DMS53 treated with DMSO at 0.1 percent for 48 hours (cell line): ENCODE data around the gene MAPK8IP2.
A peak's percentile ranks its signal among the peaks of the same experiment; 100 is the strongest.

Experiments used
- DNase-seq: peaks from one replicate; lab custom pipeline; 2025; ENCODE audit not compliant: unreplicated experiment; lab: John Stamatoyannopoulos, UW

Gene MAPK8IP2

GRCh38 chr22:50575426-50575941, 25.1 kb upstream of the MAPK8IP2 start:
- DNase-seq, result no peak

- peak; percentile 2 for DNase-seq
Measured at GRCh38 chr22:50576070-50576469, 24.5 kb upstream of the MAPK8IP2 start.

GRCh38 chr22:50576806-50577696, 23.5 kb upstream of the MAPK8IP2 start:
- DNase-seq, result no peak

GRCh38 chr22:50577697-50577986, 23.0 kb upstream of the MAPK8IP2 start:
- no peak for DNase-seq

GRCh38 chr22:50577987-50578775, 22.4 kb upstream of the MAPK8IP2 start, which contains the start of gene CPT1B:
TSS of gene CPT1B (minus strand) at chr22:50578427. CDS start at chr22:50577915, 512 bp downstream.
- DNase-seq, result no peak

GRCh38 chr22:50578776-50579310, 21.8 kb upstream of the MAPK8IP2 start:
- DNase-seq, result no peak

- no peak for DNase-seq
Measured at GRCh38 chr22:50579752-50580151, 20.8 kb upstream of the MAPK8IP2 start.

- DNase-seq, result no peak
Measured at GRCh38 chr22:50581031-50581949, 19.3 kb upstream of the MAPK8IP2 start.

- peak; percentile 15 for DNase-seq
Measured at GRCh38 chr22:50581950-50582492, 18.6 kb upstream of the MAPK8IP2 start.

GRCh38 chr22:50582493-50583293, 17.9 kb upstream of the MAPK8IP2 start, which contains the start of gene CHKB:
TSS of gene CHKB (minus strand) at chr22:50582849. CDS start at chr22:50582781, 68 bp downstream.
- DNase-seq, result peak; percentile 97

GRCh38 chr22:50583294-50583861, 17.2 kb upstream of the MAPK8IP2 start:
- DNase-seq, result no peak

- no peak for DNase-seq
Measured at GRCh38 chr22:50584106-50585096, 16.2 kb upstream of the MAPK8IP2 start.

- DNase-seq, result no peak
Measured at GRCh38 chr22:50585238-50585637, 15.4 kb upstream of the MAPK8IP2 start.

- no peak for DNase-seq
Measured at GRCh38 chr22:50585781-50586180, 14.8 kb upstream of the MAPK8IP2 start.

GRCh38 chr22:50586416-50586815, 14.2 kb upstream of the MAPK8IP2 start:
- DNase-seq, result no peak

- no peak for DNase-seq
Measured at GRCh38 chr22:50587407-50587806, 13.2 kb upstream of the MAPK8IP2 start.

GRCh38 chr22:50595189-50595588, 5.4 kb upstream of the MAPK8IP2 start:
- no peak for DNase-seq

GRCh38 chr22:50597097-50597496, 3.5 kb upstream of the MAPK8IP2 start:
- no peak for DNase-seq
